ENCODE data around the gene BCAS3.
"Not testable (repeated sequence)": the region's sequence is repeated elsewhere in the genome, so short reads cannot be mapped to it uniquely, and the experiment has no call there.

The BCAS3 gene

GRCh38 chr17:61017317-61018006, 339.8 kb downstream of the BCAS3 start:
- DNase-seq, result no peak

- DNase-seq, result no peak
Measured at GRCh38 chr17:61018938-61019337, 341.3 kb downstream of the BCAS3 start.

GRCh38 chr17:61023996-61024395, 346.3 kb downstream of the BCAS3 start:
- DNase-seq, result no peak

- DNase-seq, result no peak
Measured at GRCh38 chr17:61026818-61027217, 349.2 kb downstream of the BCAS3 start.

- no peak for DNase-seq
Measured at GRCh38 chr17:61029181-61029580, 351.5 kb downstream of the BCAS3 start.

DNA sequence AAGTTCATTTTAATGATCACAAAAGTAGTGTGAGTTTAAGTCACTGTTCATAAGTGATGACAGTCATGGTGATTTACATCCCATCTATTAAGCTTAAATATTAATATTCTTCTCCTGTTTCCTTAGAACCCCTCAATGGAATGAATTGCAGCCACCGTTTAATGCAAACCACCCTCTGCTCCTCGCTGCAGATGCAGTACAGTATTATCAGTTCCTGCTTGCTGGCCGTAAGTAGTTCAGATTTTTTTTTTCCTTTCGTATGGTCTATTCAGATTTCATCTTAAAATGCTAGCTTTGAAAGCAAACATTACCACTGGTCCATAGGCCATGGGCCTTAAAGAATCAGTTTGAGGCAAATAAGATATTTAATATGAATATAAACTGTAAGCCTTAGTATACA, 363.0 kb downstream of the BCAS3 start:
- DNase-seq, result no peak

DNA sequence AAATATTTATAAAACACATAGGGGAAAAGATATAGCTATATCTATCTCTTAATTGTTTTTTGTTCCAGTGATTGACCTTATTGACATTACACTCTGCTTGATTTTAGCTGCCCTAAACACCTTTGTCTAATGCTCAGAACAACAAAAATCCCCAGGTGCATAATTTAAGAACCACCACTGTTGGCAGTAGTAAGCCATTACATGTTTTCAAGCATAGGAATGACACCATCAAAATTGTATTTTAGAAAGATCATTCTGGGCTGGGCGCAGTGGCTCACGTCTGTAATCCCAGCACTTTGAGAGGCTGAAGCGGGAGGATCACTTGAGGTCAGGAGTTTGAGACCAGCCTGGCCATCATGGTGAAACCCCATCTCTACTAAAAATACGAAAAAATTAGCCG, 364.7 kb downstream of the BCAS3 start:
- DNase-seq, result not testable (repeated sequence)

GRCh38 chr17:61047515-61047914, 369.9 kb downstream of the BCAS3 start:
- DNase-seq, result no peak

- no peak for DNase-seq
Measured at GRCh38 chr17:61048376-61049106, 370.9 kb downstream of the BCAS3 start.

- DNase-seq, result no peak
Measured at GRCh38 chr17:61053469-61053868, 375.8 kb downstream of the BCAS3 start.

DNA sequence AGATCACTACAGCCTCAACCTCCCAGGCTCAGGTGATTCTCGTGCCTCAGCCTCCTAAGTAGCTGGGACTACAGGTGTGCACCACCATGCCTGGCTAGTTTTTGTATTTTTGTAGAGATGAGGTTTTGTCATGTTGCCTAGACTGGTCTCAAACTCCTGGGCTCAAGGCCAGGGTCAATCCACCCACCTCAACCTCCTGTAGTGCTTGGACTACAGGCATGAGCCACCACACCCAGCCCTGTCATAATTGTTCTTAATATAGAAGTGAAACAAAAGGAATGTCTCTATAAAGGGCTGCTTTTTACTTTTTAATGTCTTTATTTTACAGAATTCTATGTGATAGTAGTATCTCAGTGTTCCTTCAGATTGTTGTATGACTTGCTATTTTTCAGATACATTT, 376.8 kb downstream of the BCAS3 start:
- DNase-seq, result no peak

DNA sequence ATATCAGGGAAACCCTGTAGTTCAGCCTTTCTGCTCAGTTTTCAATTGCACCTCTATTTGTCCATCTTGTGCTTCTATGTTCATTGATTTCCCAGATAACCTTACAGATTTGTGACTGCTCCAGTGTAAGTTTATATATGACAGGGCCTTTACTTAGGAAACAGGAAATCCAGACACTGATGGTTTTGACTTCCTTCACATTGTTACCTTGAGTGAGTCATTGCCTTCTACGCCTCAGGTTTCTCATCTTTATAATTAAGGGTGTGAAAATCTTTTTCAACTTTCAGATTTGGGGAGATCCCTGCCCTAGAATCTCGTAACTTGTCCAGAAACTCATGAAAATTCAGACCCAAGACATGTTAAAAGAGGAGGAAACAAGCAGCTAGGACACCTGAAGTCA, 379.6 kb downstream of the BCAS3 start:
- no peak for DNase-seq

- DNase-seq, result no peak
Measured at GRCh38 chr17:61058066-61058465, 380.4 kb downstream of the BCAS3 start.

DNA sequence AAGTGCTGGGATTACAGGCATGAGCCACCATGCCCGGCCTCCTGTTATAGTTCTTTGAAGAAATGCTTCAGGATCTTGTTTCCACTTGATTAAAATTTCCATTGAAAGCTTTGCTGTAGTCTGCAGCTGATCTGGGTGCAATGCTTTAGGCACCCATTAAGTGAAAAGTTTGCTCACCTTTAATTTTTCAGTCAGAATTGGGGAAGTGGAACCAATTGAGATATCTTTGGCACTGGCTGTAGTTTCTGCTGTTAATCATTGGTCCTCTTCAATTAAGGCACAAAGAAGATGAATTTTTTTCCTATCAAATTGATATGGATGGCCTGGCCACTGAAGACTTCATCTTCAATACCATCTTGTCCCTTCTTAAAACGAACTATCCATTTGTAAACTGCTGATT, 385.9 kb downstream of the BCAS3 start:
- DNase-seq, result no peak

- no peak for DNase-seq
Measured at GRCh38 chr17:61064087-61064951, 386.7 kb downstream of the BCAS3 start.

GRCh38 chr17:61065263-61065773, 387.7 kb downstream of the BCAS3 start:
- no peak for DNase-seq

- DNase-seq, result no peak
Measured at GRCh38 chr17:61066062-61066461, 388.4 kb downstream of the BCAS3 start.

DNA sequence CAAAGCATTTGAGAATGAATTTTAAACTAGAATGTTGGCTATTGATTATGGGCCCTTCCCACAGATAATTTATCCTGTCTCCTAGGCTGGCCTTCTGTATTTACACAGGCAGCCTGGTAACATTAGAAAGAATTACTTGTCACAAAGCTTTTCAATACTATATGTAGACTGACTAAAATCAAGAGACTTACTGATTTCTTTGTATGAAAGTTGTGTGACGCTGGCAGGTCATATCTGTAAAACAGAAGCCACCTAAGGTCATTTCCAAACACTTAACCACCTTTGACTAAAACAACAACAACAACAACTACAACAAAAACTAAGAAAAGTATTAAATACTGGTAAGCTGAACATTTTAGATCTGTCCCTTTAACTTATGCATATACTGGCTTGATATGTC, 393.0 kb downstream of the BCAS3 start:
- DNase-seq, result no peak

DNA sequence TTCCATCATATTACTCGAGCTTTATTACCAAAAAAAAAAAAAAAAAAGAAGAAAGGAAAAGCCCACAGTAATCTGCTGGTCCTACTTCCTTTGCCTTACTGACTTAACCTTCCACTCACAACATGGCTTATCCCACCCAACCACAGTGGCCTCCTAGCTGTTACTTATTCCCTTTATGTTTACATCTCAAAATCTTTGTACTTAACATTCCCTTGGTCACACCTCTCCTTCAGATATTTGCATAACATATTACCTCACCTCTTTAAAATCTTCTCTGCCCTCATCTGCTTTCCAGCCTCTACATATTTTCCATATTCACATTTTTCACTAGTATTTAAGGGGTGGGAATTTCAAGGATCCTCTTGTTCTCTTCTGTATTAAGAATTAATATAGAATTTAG, 395.0 kb downstream of the BCAS3 start:
- DNase-seq, result no peak

GRCh38 chr17:61073131-61073530, 395.5 kb downstream of the BCAS3 start:
- no peak for DNase-seq

DNA sequence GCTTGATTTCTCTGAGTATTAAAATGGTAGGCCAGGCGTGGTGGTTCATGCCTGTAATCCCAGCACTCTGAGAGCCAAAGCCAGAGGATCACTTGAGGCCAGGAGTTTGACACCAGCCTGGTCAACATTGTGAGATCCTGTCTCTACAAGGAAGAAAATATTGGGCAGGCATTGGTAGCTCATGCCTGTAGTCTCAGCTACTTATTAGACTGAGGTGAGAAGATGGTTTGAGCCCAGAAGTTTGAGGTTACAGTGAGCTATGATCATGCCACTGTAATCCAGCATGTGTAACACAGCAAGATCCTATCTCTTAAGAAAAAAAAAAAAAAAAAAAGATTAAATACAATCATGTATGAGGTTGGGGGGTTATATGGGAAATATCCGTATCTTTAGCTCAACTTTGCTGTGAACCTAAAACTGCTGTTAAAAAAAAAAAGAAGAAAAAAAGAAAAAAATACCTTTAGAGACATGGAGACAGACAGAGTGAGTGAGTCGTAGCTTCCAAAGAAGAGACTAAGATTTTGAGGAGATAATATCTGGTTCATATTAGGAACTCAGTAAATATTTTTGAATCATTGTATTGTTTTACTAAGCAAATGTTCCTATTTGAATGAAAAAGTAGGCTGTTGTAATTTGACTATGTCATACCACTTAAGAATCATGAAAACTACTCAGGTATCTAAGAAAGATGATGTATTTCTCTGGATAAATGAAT, 396.3 kb downstream of the BCAS3 start:
- DNase-seq, result no peak

GRCh38 chr17:61075988-61076387, 398.3 kb downstream of the BCAS3 start:
- no peak for DNase-seq

DNA sequence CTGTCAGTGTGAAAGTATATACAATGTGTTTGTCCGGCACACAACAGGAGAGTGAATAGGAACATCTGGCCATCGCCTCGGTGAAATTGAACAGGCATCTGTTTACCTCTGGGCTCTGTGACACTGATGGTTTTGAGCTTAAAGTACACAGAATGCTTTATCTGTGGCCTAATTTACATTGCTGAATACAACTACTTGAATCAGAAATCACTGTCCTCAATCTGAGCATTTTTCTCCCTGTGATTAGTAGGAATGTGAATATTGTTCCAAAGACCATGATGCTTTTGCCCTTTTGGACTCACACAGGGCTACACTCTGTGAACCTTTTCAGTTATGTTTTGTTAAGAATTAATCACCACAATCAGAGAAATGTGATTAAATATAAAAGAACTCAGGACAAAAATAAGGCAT, 399.0 kb downstream of the BCAS3 start:
- no peak for DNase-seq
